Measurements from ENCODE around the gene CCDC187.
"Not testable (repeated sequence)": the region's sequence is repeated elsewhere in the genome, so short reads cannot be mapped to it uniquely, and the experiment has no call there.

The CCDC187 gene

DNA sequence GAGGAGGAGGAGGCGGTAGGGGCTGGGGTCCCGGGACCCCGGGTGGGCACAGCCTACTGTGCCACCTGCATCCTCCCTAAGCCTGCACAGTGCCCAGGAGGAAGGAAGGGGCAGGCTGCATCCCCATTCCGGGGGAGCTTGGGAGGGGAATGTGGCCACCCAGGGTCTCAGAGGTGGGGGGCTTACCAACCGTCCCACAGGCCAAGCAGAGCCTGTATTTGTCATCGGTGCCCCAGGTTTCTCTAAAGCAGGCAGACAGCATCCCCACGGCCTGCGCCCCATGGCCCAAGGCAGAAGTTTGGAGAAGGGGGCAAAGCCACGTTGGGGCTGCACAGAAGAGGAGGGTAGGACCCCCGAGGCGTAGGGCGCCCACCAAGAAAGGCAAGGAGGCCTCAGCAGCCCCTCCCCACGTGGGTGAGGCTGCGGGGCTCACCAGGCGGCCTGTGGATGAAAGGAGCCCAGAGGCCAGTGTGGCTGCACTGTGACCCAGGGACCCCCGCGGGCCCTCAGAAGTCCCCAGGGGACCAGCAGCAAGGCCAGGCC is 22.9 kb upstream of the CCDC187 start:
- DNase-seq (ENCODE audit: low read depth in 2 of 2): no peak

DNA sequence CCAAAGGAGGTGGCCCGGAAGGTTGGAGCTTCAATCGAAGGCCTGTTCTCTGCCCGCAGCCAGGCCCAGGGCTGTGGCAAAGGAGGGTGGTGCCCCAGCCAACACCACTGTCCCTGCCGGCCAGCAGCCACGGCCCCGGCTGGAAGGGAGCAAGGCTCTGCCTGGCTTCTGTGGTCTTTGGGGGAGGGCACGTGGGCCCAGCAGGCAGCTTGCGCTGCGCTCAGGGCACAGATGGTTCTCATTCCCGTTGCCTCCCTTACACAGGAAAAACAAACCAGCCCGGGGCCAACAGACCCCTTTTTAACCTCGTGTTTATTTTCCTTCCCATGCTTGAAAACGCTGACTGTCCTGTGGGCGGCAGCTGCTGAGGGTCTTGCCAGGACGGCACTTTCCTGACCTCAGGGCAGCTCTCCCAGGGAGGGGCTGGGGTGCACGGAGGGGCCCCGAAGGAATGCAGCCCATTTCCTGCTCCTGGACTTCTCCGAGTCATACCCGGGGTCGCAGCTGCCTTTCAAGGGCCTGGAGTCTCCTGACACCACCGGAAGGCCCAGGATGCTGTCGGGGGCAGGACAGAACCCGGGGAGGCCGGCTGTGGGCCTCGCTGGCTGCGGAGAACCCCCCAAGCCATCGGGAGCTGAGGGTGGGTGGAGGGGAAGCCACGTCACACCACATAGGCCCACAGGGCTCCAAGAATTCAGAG is 22.3 kb upstream of the CCDC187 start:
- DNase-seq (ENCODE audit: low read depth in 2 of 2): no peak

DNA sequence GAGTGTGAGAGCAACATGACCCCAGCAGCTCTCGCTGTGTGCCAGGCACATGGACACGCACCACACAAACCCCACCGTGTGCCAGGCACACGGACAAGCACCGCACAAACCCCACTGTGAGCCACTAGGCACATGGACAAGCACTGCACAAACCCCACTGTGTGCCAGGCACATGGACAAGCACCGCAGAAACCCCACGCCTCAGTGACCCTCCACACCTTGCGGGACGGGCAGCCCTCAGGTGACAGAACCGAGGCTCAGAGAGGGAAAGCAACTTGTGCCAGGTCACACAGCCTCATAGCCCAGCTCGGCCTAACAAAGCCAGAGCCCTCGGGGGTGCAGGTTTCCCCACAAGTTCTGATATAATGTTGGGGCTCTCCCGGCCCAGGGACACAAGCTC is 21.5 kb upstream of the CCDC187 start:
- no peak for DNase-seq (ENCODE audit: low read depth in 2 of 2)

DNA sequence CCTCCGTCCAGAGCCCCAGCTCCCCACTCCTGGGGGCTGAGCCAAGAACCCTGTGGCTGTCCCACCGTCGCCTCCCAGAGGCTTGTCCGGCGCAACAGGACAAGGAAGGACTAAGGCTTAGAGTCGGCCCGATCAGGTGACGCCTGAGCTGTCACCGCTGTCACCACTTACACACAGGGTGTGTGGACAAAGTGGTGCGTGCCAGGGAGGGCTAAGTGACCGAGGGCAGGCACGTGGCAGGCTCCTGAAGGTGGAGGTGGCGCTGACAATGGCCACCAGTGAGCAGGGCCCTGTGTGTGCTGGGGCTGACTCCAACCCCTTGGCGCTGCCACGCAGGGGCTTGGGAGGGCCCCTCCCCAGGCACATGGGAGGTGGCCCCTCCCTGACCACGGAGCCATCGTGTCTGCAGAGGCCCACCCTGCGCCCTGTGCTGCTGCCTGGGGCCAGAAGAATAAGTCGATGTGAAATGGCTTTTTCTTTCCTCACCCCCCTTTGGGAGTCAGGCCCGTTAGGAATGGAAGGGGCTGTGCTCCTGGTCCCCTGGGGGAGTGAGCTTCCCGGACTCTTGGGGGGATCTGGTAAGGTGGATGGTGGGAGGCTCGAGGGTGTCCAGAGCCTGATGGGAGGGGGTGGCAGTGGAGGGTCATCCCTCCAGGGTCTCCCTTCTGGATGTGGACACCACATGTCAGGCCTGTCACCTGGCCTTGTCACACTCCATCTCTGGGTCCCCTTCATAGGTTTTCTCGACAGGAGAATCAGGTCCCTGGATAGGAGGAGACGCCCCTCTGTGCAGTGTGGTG is 20.8 kb upstream of the CCDC187 start:
- DNase-seq (ENCODE audit: low read depth in 2 of 2): no peak

DNA sequence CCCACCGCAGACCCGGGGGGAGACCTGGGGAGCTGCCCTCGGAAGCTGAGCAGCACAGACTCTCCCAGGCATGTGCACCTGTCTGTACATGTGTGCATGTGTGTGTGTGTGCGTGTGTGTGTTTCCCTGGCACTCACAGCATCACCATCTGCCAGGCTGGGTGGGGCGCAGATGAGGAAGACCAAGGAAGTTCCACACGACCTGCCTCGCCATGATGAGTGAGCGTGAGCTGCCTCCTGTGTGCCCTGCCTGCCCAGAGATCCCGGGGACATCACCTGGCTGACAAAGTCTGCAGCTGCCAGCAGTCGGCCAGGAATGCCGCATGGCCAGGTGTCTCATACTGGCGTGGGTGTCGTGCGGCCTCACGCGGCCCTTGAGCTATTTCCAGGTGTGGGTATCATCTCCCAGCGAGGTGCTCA is 19.5 kb upstream of the CCDC187 start:
- no peak for DNase-seq (ENCODE audit: low read depth in 2 of 2)

DNA sequence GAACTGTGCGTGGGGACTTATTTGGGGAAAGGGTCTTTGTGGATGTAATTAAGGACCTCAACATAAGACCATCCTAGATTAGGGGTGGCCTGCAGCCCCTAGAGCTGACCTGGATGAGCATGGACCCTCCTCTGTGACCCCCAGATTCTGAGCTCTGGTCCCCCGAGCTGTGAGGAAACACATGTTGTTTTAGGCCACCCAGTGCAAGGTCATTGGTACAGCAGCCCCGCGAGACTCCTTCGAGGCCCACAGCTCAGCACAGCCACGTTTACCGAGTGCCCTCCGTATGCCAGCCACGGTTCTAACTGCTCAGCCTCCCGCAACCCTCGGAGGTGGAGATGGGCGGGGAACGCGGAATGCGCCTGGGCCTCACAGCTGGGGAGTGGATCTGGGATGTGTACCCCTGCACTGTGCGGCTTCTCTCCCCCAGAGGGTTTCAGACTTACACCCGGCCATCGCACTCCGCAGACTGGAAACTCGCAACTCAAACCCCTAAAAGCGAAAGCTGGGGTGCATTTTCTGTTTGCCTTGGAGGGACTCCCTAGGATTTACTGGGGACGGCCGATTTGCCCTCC is 18.9 kb upstream of the CCDC187 start:
- DNase-seq (ENCODE audit: low read depth in 2 of 2): no peak

DNA sequence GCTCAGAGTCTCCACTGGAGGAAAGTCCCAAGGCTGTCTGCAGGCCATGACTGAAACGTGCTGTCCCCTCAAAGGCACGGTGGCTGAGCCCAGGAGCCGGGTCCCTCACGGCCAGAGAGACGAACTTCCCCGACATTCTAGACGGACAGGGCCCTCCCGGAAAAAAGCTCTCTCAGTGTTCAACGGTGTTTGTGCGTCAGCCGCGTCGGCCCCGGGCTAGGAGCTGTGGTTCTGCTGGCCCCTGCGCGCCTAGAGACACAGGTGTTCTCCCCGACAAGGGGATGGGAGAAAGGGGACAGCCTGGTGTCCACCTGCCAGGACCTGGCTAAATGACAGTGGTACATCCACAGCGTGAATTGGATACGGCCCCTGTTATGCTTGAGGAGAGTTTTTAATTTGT is 17.7 kb upstream of the CCDC187 start:
- no peak for DNase-seq (ENCODE audit: low read depth in 2 of 2)

DNA sequence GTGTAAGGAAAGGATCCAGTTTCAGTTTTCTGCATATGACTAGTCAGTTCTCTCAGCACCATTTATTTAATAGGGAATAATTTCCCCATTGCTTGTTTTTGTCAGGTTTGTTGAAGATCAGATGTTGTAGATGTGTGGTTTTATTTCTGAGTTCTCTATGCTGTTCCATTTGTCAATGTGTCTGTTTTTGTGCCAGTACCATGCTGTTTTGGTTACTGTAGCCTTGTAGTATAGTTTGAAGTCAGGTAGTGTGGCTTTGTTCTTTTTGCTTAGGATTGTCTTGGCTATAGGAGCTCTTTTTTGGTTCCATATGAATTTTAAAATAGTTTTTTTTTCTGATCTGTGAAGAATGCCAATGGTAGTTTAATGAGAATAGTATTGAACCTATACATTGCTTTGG is 17.1 kb upstream of the CCDC187 start:
- DNase-seq (ENCODE audit: low read depth in 2 of 2): not testable (repeated sequence)

DNA sequence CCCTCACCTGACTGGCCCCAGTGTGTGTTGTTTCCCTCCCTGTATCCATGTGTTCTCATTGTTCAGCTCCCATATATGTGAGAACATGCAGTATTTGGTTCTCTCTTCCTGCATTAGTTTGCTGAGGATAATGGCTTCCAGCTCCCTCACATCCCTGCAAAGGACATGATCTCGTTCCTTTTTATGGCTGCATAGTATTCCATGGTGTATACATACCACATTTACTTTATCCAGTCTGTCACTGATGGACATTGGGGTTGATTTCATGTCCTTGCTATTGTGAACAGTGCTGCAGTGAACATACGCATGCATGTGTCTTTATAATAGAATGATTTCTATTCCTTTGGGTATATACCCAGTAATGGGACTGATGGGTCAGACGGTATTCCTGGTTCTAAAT is 16.1 kb upstream of the CCDC187 start:
- not testable (repeated sequence) for DNase-seq (ENCODE audit: low read depth in 2 of 2)

DNA sequence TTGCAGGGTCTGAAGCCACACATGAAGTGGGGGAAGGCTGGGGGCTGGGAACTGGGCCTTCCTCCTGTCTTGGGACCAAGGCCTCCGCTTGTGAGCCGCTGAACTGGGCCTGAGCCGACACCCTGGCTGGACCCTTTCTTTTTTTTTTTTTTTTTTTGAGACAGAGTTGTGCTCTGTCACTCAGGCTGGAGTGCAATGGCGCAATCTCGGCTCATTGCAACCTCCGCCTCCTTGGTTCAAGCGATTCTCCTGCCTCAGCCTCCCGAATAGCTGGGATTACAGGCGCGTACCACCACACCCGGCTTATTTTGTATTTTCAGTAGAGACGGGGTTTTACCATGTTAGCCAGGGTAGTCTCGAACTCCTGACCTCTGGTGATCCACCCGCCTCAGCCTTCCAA is 15.3 kb upstream of the CCDC187 start:
- DNase-seq (ENCODE audit: low read depth in 2 of 2): not testable (repeated sequence)

DNA sequence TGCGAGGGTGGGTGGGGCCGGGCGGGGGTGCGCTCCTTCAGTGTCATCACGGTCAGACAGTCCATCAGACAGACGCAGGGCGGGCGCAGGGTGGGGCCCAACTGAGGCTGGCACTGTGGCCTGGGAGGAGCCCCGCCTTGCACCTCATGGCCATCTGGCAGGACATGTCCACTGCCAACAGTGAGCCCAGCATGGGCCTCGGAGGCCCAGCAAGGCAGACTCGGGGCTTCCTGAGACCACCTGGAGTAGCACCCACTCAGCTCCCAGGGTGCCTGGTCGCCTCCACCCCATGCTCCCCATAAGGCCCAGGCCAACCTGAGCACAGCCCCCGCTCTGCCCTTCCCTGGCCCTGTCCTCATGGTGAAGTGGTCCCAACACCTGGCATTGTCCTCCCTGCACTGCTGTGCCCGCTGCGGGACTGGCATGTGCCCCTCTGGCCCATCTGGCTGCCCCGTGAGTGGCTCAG is 14.9 kb upstream of the CCDC187 start:
- no peak for DNase-seq (ENCODE audit: low read depth in 2 of 2)

DNA sequence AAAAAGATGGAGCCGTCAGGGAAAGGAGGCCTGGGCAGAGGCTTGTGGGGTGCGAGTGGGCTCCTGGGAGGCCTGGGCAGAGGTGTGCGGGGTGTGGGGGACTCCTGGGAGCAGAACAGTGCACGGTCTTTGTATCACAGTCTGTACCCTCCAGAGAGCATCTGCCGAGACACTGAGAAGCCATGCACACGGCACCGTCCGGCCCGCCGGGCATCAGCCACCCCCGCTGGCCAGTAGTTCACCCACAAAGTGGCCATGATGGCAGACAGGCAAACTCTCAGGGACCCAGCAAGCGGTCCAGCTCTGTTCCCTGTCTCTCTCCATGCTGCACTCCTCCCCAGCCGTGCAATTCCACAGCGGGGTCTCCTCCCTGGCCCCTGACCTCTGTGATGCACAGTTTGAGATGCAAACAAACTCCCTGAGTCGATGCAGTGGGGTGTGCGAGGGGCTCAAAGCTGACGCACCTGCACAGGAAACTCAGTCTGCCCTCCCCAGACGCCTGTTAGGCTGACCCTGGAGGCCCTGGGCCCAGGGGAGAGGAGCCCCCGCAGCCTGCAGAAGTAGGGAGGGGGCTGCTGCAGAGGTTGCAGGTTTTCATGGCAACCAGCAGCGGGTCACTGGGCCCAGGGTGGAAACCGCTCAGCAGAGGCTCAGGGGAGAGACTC is 14.3 kb upstream of the CCDC187 start:
- DNase-seq (ENCODE audit: low read depth in 2 of 2): no peak

DNA sequence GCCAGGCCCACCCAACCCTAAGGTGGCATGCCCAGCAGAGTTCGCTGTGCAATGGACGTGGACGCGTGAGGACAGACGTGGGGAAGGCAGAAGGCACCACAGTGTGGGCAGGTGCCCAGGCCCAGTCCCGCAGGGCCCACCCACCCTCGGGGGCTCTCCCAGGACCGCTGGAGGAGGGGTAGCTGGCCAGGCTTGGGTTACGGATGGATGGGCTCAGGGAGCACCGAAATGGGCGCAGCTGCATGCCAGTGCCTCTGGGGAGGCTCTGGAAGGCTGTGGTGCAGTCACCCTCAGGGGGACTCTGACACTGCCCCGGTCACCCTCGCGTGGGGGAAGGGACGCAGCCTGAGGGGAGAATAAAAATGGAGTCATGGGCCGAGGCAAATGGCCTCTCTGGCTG is 13.8 kb upstream of the CCDC187 start:
- DNase-seq (ENCODE audit: low read depth in 2 of 2): no peak

DNA sequence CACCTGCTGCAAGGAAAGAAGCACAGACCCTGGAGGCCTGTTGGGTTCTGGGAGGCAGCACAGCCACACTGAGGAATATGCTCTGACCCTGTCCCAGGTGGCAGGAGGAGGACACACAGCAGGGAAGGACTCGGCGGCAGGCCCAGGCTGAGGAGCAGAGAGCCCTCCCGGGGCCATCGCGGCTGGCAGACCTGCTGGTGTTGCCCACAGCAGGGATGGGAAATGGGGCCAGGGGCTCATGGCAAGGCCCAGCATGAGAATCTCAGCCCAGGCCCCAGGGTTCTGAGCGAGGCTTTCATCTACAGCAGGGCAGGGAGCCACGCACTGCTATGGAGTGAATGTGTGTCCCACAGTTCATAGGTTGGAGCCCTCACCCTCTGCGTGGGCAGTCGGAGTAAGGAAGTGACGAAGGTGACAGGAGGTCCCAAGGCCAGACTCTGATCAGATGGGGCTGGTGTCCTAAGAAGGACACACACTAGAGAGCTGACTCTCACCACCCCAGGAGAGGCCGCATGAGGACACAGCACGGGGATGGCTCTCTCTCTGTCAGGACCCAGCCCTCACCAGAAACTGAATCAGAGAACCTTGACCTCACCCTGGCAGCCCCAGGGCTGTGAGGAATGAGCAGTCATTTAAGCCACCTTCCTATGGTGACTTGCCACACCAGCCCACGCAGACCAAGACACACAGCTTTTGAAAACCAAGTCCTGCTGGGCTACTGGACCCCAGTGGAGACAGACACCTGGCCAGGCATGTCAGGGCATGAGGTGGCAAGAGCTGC is 13.2 kb upstream of the CCDC187 start:
- DNase-seq (ENCODE audit: low read depth in 2 of 2): no peak

DNA sequence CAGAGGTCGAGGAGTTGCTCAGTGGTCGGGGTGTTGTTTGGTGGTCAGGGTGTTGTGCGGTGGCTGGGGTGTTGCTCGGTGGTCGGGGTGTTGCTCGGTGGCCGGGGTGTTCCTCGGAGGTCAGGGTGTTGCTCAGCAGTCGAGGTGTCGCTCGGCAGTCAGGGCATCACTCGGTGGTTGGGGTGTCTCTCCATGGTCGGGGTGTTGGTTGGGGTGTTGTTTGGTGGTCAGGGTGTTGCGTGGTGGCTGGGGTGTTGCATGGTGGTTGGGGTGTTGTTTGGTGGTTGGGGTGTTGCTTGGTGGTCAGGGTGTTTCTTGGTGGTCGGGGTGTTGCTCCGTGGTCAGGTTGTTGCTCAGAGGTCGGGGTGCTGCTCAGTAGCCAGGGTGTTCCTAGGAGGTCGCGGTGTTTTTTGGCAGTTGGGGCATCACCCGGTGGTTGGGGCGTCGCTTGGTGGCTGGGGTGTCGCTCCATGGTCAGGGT is 12.4 kb upstream of the CCDC187 start:
- no peak for DNase-seq (ENCODE audit: low read depth in 2 of 2)

DNA sequence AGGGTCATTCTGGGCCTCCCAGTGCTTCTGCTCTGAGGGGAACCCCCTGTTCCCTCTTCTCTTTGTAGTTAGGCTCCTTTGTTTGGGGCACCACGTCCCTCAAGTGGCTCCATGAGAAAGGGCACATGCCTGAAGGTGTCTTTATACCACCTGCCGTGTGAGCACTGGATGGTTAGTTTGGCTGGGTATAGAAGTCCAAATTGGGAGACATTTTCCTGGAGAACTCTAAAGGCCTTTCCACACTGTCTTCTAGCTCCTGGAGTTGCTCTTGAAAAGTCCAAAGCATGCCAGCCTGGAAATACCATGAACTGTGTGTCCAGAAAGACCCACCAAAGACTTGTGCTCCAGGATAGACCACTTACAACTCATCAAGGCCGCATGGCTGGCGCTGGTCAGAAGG is 11.1 kb upstream of the CCDC187 start:
- no peak for DNase-seq (ENCODE audit: low read depth in 2 of 2)

DNA sequence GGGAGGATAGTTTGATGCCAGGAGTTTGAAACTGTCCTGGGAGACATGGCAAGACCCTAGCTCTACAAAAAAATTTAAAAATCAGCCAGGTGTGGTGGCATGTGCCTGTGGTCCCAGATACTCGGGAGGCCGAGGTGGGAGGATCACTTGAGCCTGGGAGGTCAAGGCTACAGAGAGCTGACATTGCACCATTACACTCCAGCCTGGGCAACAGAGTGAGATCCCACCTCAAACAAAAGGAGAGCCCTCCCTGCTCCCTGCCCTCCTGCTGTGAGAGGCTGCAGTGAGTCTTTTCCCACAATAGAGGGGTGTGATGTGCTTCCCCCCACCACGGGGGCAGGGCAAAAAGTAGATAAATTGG is 10.1 kb upstream of the CCDC187 start:
- DNase-seq (ENCODE audit: low read depth in 2 of 2): no peak

DNA sequence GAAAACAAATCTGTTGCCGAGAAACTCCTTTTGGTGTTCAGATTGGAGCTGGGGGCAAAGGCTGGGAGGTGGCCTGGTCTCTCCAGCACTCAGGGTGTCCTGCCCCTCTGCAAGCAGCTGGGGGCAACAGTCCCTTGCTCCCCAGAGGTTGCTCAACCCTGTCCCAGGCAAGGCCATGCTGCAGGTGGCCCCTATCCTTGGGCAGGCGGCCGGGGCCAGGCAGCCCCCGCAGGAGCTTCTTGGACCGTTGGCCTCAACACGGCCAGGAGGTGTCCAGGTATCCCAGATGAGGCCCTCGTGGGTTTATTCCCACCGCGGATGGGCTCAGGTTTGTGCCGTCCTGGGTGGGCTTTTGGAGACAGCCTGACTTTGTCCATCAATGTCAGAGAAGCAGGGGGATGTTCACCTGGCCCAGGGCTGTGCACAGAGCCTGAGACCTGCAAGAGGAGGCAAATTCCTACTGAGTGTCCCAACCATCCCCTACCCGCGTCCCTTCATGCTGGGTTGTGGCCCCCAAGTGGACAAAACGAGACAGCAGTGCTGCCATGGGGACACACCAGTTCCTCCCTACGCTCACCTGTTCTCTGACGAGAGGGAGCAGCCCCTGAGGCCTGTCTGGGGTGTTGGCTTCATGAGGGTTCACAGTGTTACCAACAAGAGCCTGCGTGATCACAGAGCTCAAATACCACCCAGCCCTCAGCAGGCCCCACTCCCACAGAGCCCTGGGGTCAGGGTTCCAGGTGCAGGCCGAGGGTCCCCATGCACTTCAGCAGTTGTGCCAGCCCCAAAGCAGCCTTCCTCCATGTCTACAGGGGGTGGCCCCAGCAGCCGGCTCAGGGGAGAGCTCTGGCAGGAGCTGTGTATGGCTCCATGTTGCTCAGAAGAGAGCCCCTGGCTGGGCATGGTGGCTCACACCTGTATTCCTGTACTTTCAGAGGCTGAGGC is 9.5 kb upstream of the CCDC187 start:
- DNase-seq (ENCODE audit: low read depth in 2 of 2): no peak

DNA sequence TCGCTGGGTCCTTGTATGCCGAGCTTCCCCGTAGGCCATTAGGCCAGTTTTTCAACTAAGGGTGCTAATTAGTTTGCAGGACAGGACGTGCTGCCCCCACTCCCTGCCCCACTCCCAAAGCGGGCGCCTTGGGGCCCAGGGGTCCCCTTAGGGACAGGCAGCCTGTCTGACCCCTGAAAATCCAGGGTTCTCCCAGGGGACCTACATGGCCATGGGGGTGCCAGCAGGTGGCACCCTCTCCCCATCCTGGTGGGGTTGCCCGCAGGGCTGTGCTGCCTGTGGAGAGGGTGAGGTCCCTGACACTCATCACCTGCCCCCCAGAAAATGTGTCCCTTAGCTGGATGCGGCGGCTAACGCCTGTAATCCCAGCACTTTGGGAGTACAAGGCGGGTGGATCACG is 8.5 kb upstream of the CCDC187 start:
- DNase-seq (ENCODE audit: low read depth in 2 of 2): peak; percentile 37 to 48

DNA sequence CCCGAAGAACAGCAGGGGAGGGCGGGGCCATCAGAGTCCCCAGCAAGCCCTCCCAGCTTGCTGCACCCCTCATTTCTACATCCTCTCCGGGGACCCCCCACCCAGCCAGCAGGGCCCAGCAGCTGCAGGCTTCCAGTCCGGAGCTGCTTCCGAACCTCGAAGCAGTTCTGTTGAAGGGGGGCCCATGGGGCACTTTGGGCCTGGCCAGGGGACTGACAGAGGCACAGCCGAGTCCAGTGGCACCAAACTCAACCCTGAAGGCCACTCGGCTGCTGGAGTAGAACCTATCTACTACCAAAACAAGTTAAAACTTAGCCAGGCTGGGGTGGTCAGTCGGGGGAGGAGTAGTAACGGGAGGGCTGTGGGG is 8.1 kb upstream of the CCDC187 start:
- no peak for DNase-seq (ENCODE audit: low read depth in 2 of 2)
